ENCODE data around the gene SKIDA1. TPM values are rescaled to one million over a fixed set of nuclear protein-coding genes. Genes with fewer than 3 reads are reported as not detected.

SKIDA1 gene
- total RNA-seq, 1 experiment from 2014 or later, result 4.4 TPM

- H3K27me3 ChIP-seq (replicated peaks; ENCODE audit: insufficient read depth, low read depth, low read length, poor library complexity), result no peaks in the 10 kb centered on the region
- peak; percentile 96 for DNase-seq (ENCODE audit: low spot score)
- no peaks in the 10 kb centered on the region for H3K36me3 ChIP-seq (ENCODE audit: insufficient read depth, low read length, poor library complexity, severe bottlenecking)
- peak overlapping the region; percentile 92 for H3K27ac ChIP-seq (ENCODE audit: low read depth, low read length, poor library complexity, severe bottlenecking)
- TF ChIP-seq EZH2 (IDR thresholded peaks at IDR 0.05; ENCODE audit: borderline replicate concordance, low read depth, low read length, poor library complexity, severe bottlenecking), result no peak
- TF ChIP-seq, protein P1, sequence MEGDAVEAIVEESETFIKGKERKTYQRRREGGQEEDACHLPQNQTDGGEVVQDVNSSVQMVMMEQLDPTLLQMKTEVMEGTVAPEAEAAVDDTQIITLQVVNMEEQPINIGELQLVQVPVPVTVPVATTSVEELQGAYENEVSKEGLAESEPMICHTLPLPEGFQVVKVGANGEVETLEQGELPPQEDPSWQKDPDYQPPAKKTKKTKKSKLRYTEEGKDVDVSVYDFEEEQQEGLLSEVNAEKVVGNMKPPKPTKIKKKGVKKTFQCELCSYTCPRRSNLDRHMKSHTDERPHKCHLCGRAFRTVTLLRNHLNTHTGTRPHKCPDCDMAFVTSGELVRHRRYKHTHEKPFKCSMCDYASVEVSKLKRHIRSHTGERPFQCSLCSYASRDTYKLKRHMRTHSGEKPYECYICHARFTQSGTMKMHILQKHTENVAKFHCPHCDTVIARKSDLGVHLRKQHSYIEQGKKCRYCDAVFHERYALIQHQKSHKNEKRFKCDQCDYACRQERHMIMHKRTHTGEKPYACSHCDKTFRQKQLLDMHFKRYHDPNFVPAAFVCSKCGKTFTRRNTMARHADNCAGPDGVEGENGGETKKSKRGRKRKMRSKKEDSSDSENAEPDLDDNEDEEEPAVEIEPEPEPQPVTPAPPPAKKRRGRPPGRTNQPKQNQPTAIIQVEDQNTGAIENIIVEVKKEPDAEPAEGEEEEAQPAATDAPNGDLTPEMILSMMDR (conservative IDR thresholded peaks at IDR 0.05; ENCODE audit: low read depth, low read length), result no peak
- intact Hi-C loops (cut with micrococcal nuclease; ENCODE audit: unreplicated experiment), result loop anchor here (1.0 to 10.0 kb wide), 6 partner anchors 20 to 828 kb away; partner anchors contain the start of genes BMI1 and MLLT10
- ChIA-PET POLR2A (ENCODE audit: low non-redundant PET) (no interaction called here), CTCF (interaction anchor here (0.5 to 1.9 kb wide), 11 partner anchors 19 to 1103 kb away, joined by 3 to 24 read pairs (median 6); partner anchors contain the start of gene SKIDA1)
- BruUV-seq (replicated peaks), result no TSS peak
- H3K4me1 ChIP-seq (ENCODE audit: insufficient read depth, low read length, poor library complexity, severe bottlenecking), result peaks cover 9% of the 10 kb centered on the region
- peak overlapping the region; percentile 92 for H3K4me3 ChIP-seq (ENCODE audit: low read depth, low read length, poor library complexity, severe bottlenecking)
- H3K9me3 ChIP-seq (ENCODE audit: low read depth, low read length, poor library complexity, severe bottlenecking), result no peaks in the 10 kb centered on the region
Measured at GRCh38 chr10:21497177-21497807, 28.2 kb downstream of the SKIDA1 start.

- Histone ChIP-seq H3K9me3 (ENCODE audit: low read depth, low read length, poor library complexity, severe bottlenecking) (no peaks in the 10 kb centered on the region), H3K4me1 (ENCODE audit: insufficient read depth, low read length, poor library complexity, severe bottlenecking) (peaks cover 9% of the 10 kb centered on the region), H3K36me3 (ENCODE audit: insufficient read depth, low read length, poor library complexity, severe bottlenecking) (no peaks in the 10 kb centered on the region), H3K4me3 (ENCODE audit: low read depth, low read length, poor library complexity, severe bottlenecking) (peak overlapping the region; percentile 92), H3K27ac (ENCODE audit: low read depth, low read length, poor library complexity, severe bottlenecking) (peak overlapping the region; percentile 92), H3K27me3 (replicated peaks; ENCODE audit: insufficient read depth, low read depth, low read length, poor library complexity) (no peaks in the 10 kb centered on the region)
- intact Hi-C loops (cut with micrococcal nuclease; ENCODE audit: unreplicated experiment), result loop anchor here (1.0 to 10.0 kb wide), 6 partner anchors 20 to 828 kb away; partner anchors contain the start of genes BMI1 and MLLT10
- DNase-seq (ENCODE audit: low spot score), result peak; percentile 89
- CTCF ChIA-PET, result interaction anchor here (0.5 to 1.9 kb wide), 16 partner anchors 20 to 1104 kb away, joined by 3 to 24 read pairs (median 6); partner anchors contain the start of gene SKIDA1
- no TSS peak for BruUV-seq (replicated peaks)
- TF ChIP-seq, protein P1 (conservative IDR thresholded peaks at IDR 0.05; ENCODE audit: low read depth, low read length), result peak; percentile 63
- TF ChIP-seq EZH2 (IDR thresholded peaks at IDR 0.05; ENCODE audit: borderline replicate concordance, low read depth, low read length, poor library complexity, severe bottlenecking), result no peak
- POLR2A ChIA-PET (ENCODE audit: low non-redundant PET), result no interaction called here
Measured at GRCh38 chr10:21496343-21497176, 28.9 kb downstream of the SKIDA1 start.

DNA sequence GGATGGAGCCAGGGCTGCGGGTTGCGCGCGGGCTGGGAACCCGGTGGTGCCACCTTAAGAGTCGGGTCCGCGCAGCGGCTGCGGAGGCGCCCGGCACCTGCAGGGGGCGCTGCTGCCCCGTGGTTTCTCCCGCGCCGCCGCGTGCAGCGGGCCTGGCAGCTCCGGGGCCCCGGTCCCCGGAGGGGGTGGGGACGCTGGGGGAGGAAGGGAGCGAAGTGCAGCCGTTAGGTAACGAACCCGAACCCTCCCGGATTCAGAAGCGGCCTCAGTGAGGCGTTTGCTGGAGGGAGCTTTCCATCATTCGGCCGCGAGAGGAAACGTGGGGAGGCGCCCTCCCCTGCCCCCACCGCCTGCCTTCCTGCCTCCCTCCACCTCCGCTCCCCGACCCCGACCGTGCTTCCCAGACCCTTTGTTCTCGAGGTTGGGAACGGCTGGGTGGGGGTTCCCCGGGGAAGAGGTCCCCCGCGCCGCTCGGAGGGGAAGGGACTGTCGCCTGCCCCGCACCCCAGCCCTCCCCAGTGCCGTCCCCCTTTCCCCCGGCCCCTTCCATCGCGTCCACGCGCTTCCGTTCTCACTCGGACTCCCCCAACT, 29.6 kb downstream of the SKIDA1 start:
- TF ChIP-seq EZH2 (IDR thresholded peaks at IDR 0.05; ENCODE audit: borderline replicate concordance, low read depth, low read length, poor library complexity, severe bottlenecking), result no peak
- TF ChIP-seq, protein P1 (conservative IDR thresholded peaks at IDR 0.05; ENCODE audit: low read depth, low read length), result peak; percentile 84
- ChIA-PET CTCF (interaction anchor here (0.6 to 1.9 kb wide), 7 partner anchors 23 to 1100 kb away, joined by 3 to 24 read pairs (median 3); partner anchors contain the start of gene SKIDA1), POLR2A (ENCODE audit: low non-redundant PET) (no interaction called here)
- no peaks in the 10 kb centered on the region for H3K36me3 ChIP-seq (ENCODE audit: insufficient read depth, low read length, poor library complexity, severe bottlenecking)
- intact Hi-C loops (cut with micrococcal nuclease; ENCODE audit: unreplicated experiment), result loop anchor here (1.0 to 10.0 kb wide), 6 partner anchors 21 to 829 kb away; partner anchors contain the start of genes BMI1 and MLLT10
- DNase-seq (ENCODE audit: low spot score), result peak; percentile 93
- H3K27ac ChIP-seq (ENCODE audit: low read depth, low read length, poor library complexity, severe bottlenecking), result peak overlapping the region; percentile 92
- no peaks in the 10 kb centered on the region for H3K9me3 ChIP-seq (ENCODE audit: low read depth, low read length, poor library complexity, severe bottlenecking)
- no peaks in the 10 kb centered on the region for H3K27me3 ChIP-seq (replicated peaks; ENCODE audit: insufficient read depth, low read depth, low read length, poor library complexity)
- H3K4me3 ChIP-seq (ENCODE audit: low read depth, low read length, poor library complexity, severe bottlenecking), result peak overlapping the region; percentile 92
- no TSS peak for BruUV-seq (replicated peaks)
- peaks cover 9% of the 10 kb centered on the region for H3K4me1 ChIP-seq (ENCODE audit: insufficient read depth, low read length, poor library complexity, severe bottlenecking)
